ENCODE measurements around the gene POGLUT3. TPM values are rescaled to one million over a fixed set of nuclear protein-coding genes. Genes with fewer than 3 reads are reported as not detected.
A peak's percentile ranks its signal among the peaks of the same experiment; 100 is the strongest.

POGLUT3 gene
- polyA plus RNA-seq, 2 donors = 7.8 to 8.0 TPM

DNA sequence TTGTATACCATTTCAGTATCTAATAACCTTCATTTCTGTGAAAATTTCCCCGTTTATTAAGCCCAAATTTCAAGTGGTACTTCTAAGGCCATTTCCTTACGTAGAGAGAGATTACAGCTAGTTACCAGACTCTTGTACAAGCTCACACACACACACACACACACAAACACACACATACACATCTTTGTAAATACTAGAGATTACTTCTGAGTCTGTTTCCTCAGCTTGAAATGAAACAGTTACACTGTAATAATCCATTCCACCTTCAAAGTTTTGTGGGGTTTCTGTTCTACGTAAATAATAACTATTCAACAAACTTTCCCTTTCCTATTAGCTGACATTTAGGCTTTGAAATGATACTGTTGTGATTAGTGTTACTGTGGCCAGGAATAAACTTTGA is 6.2 kb downstream of the POGLUT3 start:
- Histone ChIP-seq H3K9me3 (ENCODE audit: control insufficient read depth in 2 of 2, insufficient read depth in 1 of 2, low read depth in 1 of 2, low read length in 1 of 2) (no peaks in the 10 kb centered on the region), H3K4me1 (ENCODE audit: control insufficient read depth in 2 of 2, insufficient read depth in 2 of 2, low read length in 1 of 2) (peaks cover 0 to 4% of the 10 kb centered on the region in 2 donors), H3K4me3 (ENCODE audit: low read depth in 1 of 2, low read length in 2 of 2) (no peak overlapping the region), H3K36me3 (ENCODE audit: control insufficient read depth in 2 of 2, insufficient read depth in 2 of 2, low read length in 1 of 2) (peaks cover 0 to 3% of the 10 kb centered on the region in 2 donors), H3K27me3 (ENCODE audit: control insufficient read depth in 1 of 2, insufficient read depth in 2 of 2, low read length in 2 of 2) (no peaks in the 10 kb centered on the region), H3K27ac (ENCODE audit: low read depth in 2 of 2, low read length in 1 of 2) (no peak overlapping the region)
- 91 to 92% methylated on average over 3 of the region's 3 CpGs for WGBS, 2 donors

DNA sequence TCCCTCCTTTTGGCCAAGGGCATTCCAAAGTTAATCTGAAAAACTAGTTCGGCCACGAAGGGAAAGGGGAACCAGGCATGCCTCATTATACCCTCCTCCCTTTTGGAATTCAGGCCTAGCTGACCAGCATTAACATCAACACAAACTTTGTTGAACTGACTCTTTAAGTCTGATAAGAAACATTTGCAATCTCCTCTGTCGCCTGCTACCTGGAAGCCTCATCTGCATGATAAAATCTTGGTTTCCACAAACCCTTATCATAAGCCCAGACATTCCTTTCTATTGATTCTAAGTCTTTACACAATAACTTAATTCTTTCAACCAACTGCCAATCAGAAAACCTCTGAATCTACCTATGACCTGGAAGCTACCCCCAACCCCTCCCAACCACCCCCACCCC is 11.4 kb downstream of the POGLUT3 start:
- H3K27me3 ChIP-seq (ENCODE audit: control insufficient read depth in 1 of 2, insufficient read depth in 2 of 2, low read length in 2 of 2) = no peaks in the 10 kb centered on the region
- 86 to 89% methylated on average over 3 of the region's 3 CpGs for WGBS, 2 donors
- H3K9me3 ChIP-seq (ENCODE audit: control insufficient read depth in 2 of 2, insufficient read depth in 1 of 2, low read depth in 1 of 2, low read length in 1 of 2) = no peaks in the 10 kb centered on the region
- H3K36me3 ChIP-seq (ENCODE audit: control insufficient read depth in 2 of 2, insufficient read depth in 2 of 2, low read length in 1 of 2) = peaks cover 2 to 5% of the 10 kb centered on the region in 2 donors
- no peaks in the 10 kb centered on the region for H3K4me1 ChIP-seq (ENCODE audit: control insufficient read depth in 2 of 2, insufficient read depth in 2 of 2, low read length in 1 of 2)
- H3K27ac ChIP-seq (ENCODE audit: low read depth in 2 of 2, low read length in 1 of 2) = no peak overlapping the region
- no peak overlapping the region for H3K4me3 ChIP-seq (ENCODE audit: low read depth in 1 of 2, low read length in 2 of 2)

DNA sequence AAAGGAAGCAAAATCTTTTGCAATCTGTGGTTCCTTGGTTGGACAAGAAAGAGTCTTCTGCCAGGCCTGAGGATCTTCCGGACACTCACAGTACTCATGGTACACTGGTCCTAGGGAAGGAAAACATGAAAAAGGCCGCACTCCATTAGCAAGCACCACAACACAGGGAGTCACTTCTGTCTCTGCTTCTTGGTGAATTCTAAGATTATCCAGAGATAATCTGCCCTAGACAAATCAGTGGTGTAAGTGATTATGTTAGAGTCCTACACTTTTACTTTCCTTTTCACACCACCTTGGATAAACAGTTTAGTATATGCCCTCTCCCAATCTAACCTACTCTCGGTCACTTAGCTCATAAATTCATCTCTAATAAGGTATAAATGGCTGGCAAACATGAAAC is 11.9 kb downstream of the POGLUT3 start:
- H3K4me3 ChIP-seq (ENCODE audit: low read depth in 1 of 2, low read length in 2 of 2) = no peak overlapping the region
- 97 to 99% methylated on average over 3 of the region's 3 CpGs for WGBS, 2 donors
- no peaks in the 10 kb centered on the region for H3K27me3 ChIP-seq (ENCODE audit: control insufficient read depth in 1 of 2, insufficient read depth in 2 of 2, low read length in 2 of 2)
- H3K9me3 ChIP-seq (ENCODE audit: control insufficient read depth in 2 of 2, insufficient read depth in 1 of 2, low read depth in 1 of 2, low read length in 1 of 2) = no peaks in the 10 kb centered on the region
- no peaks in the 10 kb centered on the region for H3K4me1 ChIP-seq (ENCODE audit: control insufficient read depth in 2 of 2, insufficient read depth in 2 of 2, low read length in 1 of 2)
- H3K36me3 ChIP-seq (ENCODE audit: control insufficient read depth in 2 of 2, insufficient read depth in 2 of 2, low read length in 1 of 2) = peaks cover 2 to 5% of the 10 kb centered on the region in 2 donors
- no peak overlapping the region for H3K27ac ChIP-seq (ENCODE audit: low read depth in 2 of 2, low read length in 1 of 2)

DNA sequence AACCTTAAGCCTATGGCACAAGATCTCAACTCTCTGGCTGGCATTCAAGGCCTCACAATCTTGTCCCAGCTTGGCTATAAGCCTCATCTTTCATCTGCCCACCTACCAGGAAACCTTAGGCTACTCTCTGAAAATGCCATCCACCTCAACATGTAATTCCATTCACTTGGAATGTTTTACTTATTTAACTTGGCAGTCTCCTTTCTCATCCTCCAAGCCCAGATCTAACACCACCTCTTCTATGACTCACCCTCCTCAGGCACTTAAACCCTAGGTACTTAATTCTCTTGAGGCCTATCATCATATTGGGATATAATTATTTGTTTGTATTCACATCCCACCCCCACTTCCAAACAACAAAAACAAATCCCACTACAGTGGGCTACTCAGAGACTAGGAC is 15.0 kb downstream of the POGLUT3 start:
- Histone ChIP-seq H3K4me1 (ENCODE audit: control insufficient read depth in 2 of 2, insufficient read depth in 2 of 2, low read length in 1 of 2) (no peaks in the 10 kb centered on the region), H3K4me3 (ENCODE audit: low read depth in 1 of 2, low read length in 2 of 2) (no peak overlapping the region), H3K36me3 (ENCODE audit: control insufficient read depth in 2 of 2, insufficient read depth in 2 of 2, low read length in 1 of 2) (peaks cover 3 to 6% of the 10 kb centered on the region in 2 donors), H3K9me3 (ENCODE audit: control insufficient read depth in 2 of 2, insufficient read depth in 1 of 2, low read depth in 1 of 2, low read length in 1 of 2) (no peaks in the 10 kb centered on the region), H3K27me3 (ENCODE audit: control insufficient read depth in 1 of 2, insufficient read depth in 2 of 2, low read length in 2 of 2) (no peaks in the 10 kb centered on the region), H3K27ac (ENCODE audit: low read depth in 2 of 2, low read length in 1 of 2) (no peak overlapping the region)

DNA sequence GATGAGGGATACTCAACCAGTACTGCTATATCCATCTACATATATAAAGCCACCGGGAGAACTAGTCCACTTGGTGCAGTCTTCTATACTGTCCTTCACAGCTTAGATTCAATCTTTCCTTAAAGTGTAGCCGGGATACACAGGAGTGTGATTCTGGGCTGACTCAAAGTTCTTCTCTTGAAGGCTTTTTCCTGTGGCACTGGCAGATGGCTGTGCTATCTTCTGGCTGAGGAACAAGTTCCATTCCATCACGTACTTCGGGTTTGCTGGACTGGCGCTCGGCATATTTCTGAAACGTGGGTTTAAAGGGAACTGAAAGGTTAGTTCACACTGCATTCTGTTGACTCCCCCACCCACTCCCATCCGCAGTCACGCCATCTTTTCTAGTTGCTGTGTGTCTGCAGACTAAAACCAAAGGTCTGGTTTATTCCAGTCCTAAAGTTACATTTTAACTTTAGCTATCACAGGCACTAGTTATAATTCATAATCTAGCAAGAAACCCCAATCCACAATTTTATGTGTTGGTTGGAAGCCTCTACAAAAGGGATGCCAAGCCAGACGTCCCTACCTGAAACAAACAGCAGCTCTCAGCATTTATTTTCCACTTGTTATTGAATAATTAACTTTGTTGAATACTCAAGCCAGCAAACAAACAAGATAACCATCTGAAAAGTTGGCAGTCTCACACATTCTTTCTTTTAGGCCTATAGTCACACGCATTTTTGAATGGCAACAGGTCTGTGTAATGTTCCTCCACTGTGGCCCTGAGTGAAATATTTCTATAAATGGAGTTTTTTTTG is 23.3 kb downstream of the POGLUT3 start:
- no peak overlapping the region for H3K4me3 ChIP-seq (ENCODE audit: low read depth in 1 of 2, low read length in 2 of 2)
- no peak overlapping the region for H3K27ac ChIP-seq (ENCODE audit: low read depth in 2 of 2, low read length in 1 of 2)
- H3K27me3 ChIP-seq (ENCODE audit: control insufficient read depth in 1 of 2, insufficient read depth in 2 of 2, low read length in 2 of 2) = no peaks in the 10 kb centered on the region
- peaks cover 4 to 9% of the 10 kb centered on the region in 2 donors for H3K36me3 ChIP-seq (ENCODE audit: control insufficient read depth in 2 of 2, insufficient read depth in 2 of 2, low read length in 1 of 2)
- WGBS, 2 donors = 79 to 87% methylated on average over 11 of the region's 11 CpGs
- H3K9me3 ChIP-seq (ENCODE audit: control insufficient read depth in 2 of 2, insufficient read depth in 1 of 2, low read depth in 1 of 2, low read length in 1 of 2) = no peaks in the 10 kb centered on the region
- no peaks in the 10 kb centered on the region for H3K4me1 ChIP-seq (ENCODE audit: control insufficient read depth in 2 of 2, insufficient read depth in 2 of 2, low read length in 1 of 2)

DNA sequence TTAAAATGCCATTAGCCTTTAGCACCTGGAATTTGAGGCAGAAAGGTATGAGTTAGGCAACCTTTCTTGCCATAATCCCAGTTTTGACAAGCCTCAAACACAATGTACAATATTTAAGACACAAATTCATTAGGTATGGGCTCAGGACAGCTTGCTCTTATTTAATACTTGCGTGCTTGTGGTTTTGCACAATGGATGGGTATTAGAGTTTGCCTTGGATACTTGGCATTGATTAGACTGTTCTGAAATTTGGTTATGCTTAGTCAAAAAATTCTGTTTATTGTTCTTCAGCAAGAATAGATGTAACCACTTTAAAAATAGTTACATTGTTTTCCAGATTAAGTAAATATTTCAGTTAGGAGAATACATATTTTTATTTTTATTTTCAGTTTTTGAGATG is 25.5 kb downstream of the POGLUT3 start:
- no peak overlapping the region for H3K4me3 ChIP-seq (ENCODE audit: low read depth in 1 of 2, low read length in 2 of 2)
- no peaks in the 10 kb centered on the region for H3K9me3 ChIP-seq (ENCODE audit: control insufficient read depth in 2 of 2, insufficient read depth in 1 of 2, low read depth in 1 of 2, low read length in 1 of 2)
- no peak overlapping the region for H3K27ac ChIP-seq (ENCODE audit: low read depth in 2 of 2, low read length in 1 of 2)
- H3K27me3 ChIP-seq (ENCODE audit: control insufficient read depth in 1 of 2, insufficient read depth in 2 of 2, low read length in 2 of 2) = no peaks in the 10 kb centered on the region
- H3K36me3 ChIP-seq (ENCODE audit: control insufficient read depth in 2 of 2, insufficient read depth in 2 of 2, low read length in 1 of 2) = peaks cover 0 to 7% of the 10 kb centered on the region in 2 donors
- no peaks in the 10 kb centered on the region for H3K4me1 ChIP-seq (ENCODE audit: control insufficient read depth in 2 of 2, insufficient read depth in 2 of 2, low read length in 1 of 2)
- WGBS, 2 donors = 58 to 79% methylated on average over 1 of the region's 1 CpG

DNA sequence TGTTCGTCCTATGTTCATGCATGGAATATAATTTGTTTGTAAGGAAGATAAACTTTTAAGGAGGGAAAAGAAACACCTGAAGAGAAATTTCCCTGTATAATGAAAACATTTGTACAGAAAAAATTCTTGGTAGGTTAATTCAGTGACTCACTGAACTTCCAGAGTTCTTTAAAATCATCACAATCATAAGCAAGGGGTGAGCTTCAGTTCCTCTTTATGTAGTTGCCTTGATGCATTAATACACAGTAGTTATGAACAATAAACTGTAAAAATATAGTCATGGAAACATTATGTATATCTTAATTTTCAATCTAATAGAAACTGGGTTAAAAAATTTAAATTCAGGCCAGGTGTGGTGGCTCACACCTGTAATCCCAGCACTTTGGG is 29.7 kb downstream of the POGLUT3 start:
- Histone ChIP-seq H3K4me3 (ENCODE audit: low read depth in 1 of 2, low read length in 2 of 2) (no peak overlapping the region), H3K27me3 (ENCODE audit: control insufficient read depth in 1 of 2, insufficient read depth in 2 of 2, low read length in 2 of 2) (no peaks in the 10 kb centered on the region), H3K9me3 (ENCODE audit: control insufficient read depth in 2 of 2, insufficient read depth in 1 of 2, low read depth in 1 of 2, low read length in 1 of 2) (no peaks in the 10 kb centered on the region), H3K27ac (ENCODE audit: low read depth in 2 of 2, low read length in 1 of 2) (no peak overlapping the region), H3K36me3 (ENCODE audit: control insufficient read depth in 2 of 2, insufficient read depth in 2 of 2, low read length in 1 of 2) (no peaks in the 10 kb centered on the region), H3K4me1 (ENCODE audit: control insufficient read depth in 2 of 2, insufficient read depth in 2 of 2, low read length in 1 of 2) (no peaks in the 10 kb centered on the region)
- WGBS, 2 donors = 43 to 45% methylated on average over 1 of the region's 1 CpG

DNA sequence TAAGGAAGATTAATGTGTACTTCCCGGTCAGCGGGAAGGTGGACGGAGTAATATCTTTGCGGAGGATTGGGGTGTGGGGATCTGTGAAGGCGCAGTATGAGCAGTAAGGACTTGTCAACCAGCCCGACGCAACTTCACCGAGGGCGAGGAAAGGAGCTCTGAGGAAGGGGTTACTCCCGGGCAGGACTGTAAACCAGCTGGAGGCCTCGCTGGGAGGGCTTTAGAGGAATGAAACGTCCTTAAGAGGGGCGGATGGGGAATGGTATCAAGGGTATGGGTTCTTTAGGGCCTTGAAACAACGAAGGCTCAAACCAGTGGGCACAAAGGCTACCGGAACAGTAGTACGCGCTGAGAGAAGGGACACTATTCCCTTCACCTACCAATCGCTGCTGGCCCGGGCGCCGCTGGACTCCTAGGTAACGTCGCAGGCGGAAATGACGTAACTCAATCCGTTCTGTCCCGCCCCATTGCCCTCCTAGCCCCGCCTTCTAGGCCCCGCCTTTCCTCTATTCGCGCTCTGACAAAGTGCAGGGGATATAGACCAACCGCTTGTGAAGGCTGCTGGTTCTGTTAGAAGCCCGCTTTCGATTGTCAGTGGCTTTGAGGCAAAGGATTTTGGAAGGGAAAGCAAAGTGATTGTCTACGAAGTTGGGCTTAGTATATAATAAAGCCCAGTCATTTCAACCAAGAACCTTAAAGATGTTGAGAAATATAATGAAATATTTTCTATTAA is 30.9 kb downstream of the POGLUT3 start, which contains the start of gene C11orf65:
C11orf65 (minus strand) TSS at position 439 of the 733 bp plus-strand sequence. CDS start 5,970 bp downstream, outside the sequence.
- Histone ChIP-seq H3K9me3 (ENCODE audit: control insufficient read depth in 2 of 2, insufficient read depth in 1 of 2, low read depth in 1 of 2, low read length in 1 of 2) (no peaks in the 10 kb centered on the region), H3K4me1 (ENCODE audit: control insufficient read depth in 2 of 2, insufficient read depth in 2 of 2, low read length in 1 of 2) (no peaks in the 10 kb centered on the region), H3K4me3 (ENCODE audit: low read depth in 1 of 2, low read length in 2 of 2) (peak within 1 kb of the TSS; percentile 66 to 73), H3K27me3 (ENCODE audit: control insufficient read depth in 1 of 2, insufficient read depth in 2 of 2, low read length in 2 of 2) (no peaks in the 10 kb centered on the region), H3K36me3 (ENCODE audit: control insufficient read depth in 2 of 2, insufficient read depth in 2 of 2, low read length in 1 of 2) (no peaks in the 10 kb centered on the region), H3K27ac (ENCODE audit: low read depth in 2 of 2, low read length in 1 of 2) (peak within 1 kb of the TSS; percentile 99 to 100)
- 0% methylated on average over 35 of the region's 35 CpGs for WGBS, 2 donors

DNA sequence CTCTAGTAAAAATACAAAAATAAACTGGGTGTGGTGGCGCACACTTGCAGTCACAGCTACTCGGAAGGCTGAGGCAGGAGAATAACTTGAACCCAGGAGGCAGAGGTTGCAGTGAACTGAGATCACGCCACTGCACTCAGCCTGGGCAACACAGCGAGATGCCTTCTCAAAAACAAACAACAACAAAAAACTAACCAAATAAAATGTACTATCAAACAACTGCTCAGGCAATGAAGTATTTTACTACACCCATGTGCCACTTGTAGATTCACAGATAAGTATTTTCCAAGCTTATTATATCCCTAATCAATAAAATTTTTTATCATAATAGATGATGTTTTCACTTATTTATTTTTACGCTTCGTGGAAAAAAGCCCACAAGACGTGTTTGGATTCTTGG is 31.8 kb downstream of the POGLUT3 start:
- no peaks in the 10 kb centered on the region for H3K4me1 ChIP-seq (ENCODE audit: control insufficient read depth in 2 of 2, insufficient read depth in 2 of 2, low read length in 1 of 2)
- H3K27me3 ChIP-seq (ENCODE audit: control insufficient read depth in 1 of 2, insufficient read depth in 2 of 2, low read length in 2 of 2) = no peaks in the 10 kb centered on the region
- H3K36me3 ChIP-seq (ENCODE audit: control insufficient read depth in 2 of 2, insufficient read depth in 2 of 2, low read length in 1 of 2) = no peaks in the 10 kb centered on the region
- H3K9me3 ChIP-seq (ENCODE audit: control insufficient read depth in 2 of 2, insufficient read depth in 1 of 2, low read depth in 1 of 2, low read length in 1 of 2) = no peaks in the 10 kb centered on the region
- H3K4me3 ChIP-seq (ENCODE audit: low read depth in 1 of 2, low read length in 2 of 2) = peak overlapping the region in 1 of 2 donors; percentile 66
- peak overlapping the region; percentile 68 to 99 for H3K27ac ChIP-seq (ENCODE audit: low read depth in 2 of 2, low read length in 1 of 2)
- WGBS, 2 donors = 47 to 50% methylated on average over 7 of the region's 7 CpGs
